H1 (cell line): Measurements from ENCODE around the gene PHLDA3. TPM values are rescaled to one million over a fixed set of nuclear protein-coding genes. Genes with fewer than 3 reads are reported as not detected.

Experiments
- CTCF ChIA-PET: fragments of 300-600 bp; sonication (Branson Sonifier 250); formaldehyde crosslinking; loops from one replicate; lab custom pipeline; 2021; ENCODE audit not compliant: partially characterized antibody; lab: Charles Lee
- POLR2A ChIA-PET: fragments of 300-600 bp; sonication (Branson Sonifier 250); formaldehyde crosslinking; loops from one replicate; lab custom pipeline; 2021; ENCODE audit warnings: inconsistent platforms; ENCODE audit not compliant: partially characterized antibody; lab: Charles Lee
- DNase-seq, 2 experiments: peaks; one replicate each; pipeline versions ENCODE4 v3.0.0 to v3.0.0-alpha.2; 2010 to 2022; ENCODE audit warnings: low spot score in 2 of 2, low read depth in 1 of 2, mixed read lengths in 1 of 2
- FAIRE-seq: peaks from 2 replicates; lab custom pipeline; 2011; peaks lifted over from hg19 to GRCh38; lab: Jason Lieb, UNC
- H2AFZ ChIP-seq: 2 replicates; pipeline ENCODE4 v1.8.1; 2012; ENCODE audit warnings: low read length, inconsistent platforms
- H2AK5ac ChIP-seq: 2 replicates; pipeline ENCODE4 v1.6.1; 2013; ENCODE audit warnings: low read depth, low read length
- H2BK120ac ChIP-seq: replicated peaks from 2 replicates; pipeline ENCODE3; 2013; ENCODE audit warnings: low read depth, low read length, inconsistent platforms
- H2BK12ac ChIP-seq: 2 replicates; pipeline ENCODE4 v1.6.1; 2013; ENCODE audit warnings: low read depth, low read length
- H2BK15ac ChIP-seq: 2 replicates; pipeline ENCODE4 v1.6.1; 2013; ENCODE audit warnings: low read length
- H2BK20ac ChIP-seq: 2 replicates; pipeline ENCODE4 v1.6.1; 2013; ENCODE audit warnings: low read length
- H2BK5ac ChIP-seq: 2 replicates; pipeline ENCODE4 v1.6.1; 2013; ENCODE audit warnings: low read depth, low read length
- H3K14ac ChIP-seq: 2 replicates; pipeline ENCODE4 v1.6.1; 2013; ENCODE audit warnings: inconsistent platforms; ENCODE audit not compliant: insufficient read length
- H3K18ac ChIP-seq: 2 replicates; pipeline ENCODE4 v1.6.1; 2013; ENCODE audit warnings: low read length; ENCODE audit errors: extremely low read depth
- H3K23ac ChIP-seq: 2 replicates; pipeline ENCODE4 v1.6.1; 2013; ENCODE audit warnings: inconsistent platforms; ENCODE audit not compliant: insufficient read length
- H3K23me2 ChIP-seq: 2 replicates; pipeline ENCODE4 v1.6.1; 2013; ENCODE audit warnings: low read depth, low read length
- H3K27ac ChIP-seq: 2 replicates; pipeline ENCODE4 v1.6.1; 2011; ENCODE audit warnings: low read depth, low read length, inconsistent platforms
- H3K27me3 ChIP-seq, 4 experiments: replicated peaks in 1 of 4; 1 replicate in 1 of 4; 2 replicates in 3 of 4; pipeline versions ENCODE4 v1.6.1 to v1.8.1; 2011 to 2013; ENCODE audit warnings: low read length in 3 of 4, mild to moderate bottlenecking in 3 of 4, inconsistent platforms in 2 of 4, mixed read lengths in 2 of 4, moderate library complexity in 1 of 4; ENCODE audit not compliant: control insufficient read depth in 3 of 4, insufficient read depth in 3 of 4; ENCODE audit errors: extremely low read depth in 1 of 4
- H3K36me3 ChIP-seq, 4 experiments: 2 replicates each; pipeline versions ENCODE4 v1.6.1 to v1.8.1; 2011 to 2013; ENCODE audit warnings: mild to moderate bottlenecking in 4 of 4, low read length in 3 of 4, moderate library complexity in 2 of 4, control low read depth in 1 of 4, inconsistent platforms in 1 of 4; ENCODE audit not compliant: insufficient read depth in 4 of 4, control insufficient read depth in 2 of 4
- H3K4ac ChIP-seq: replicated peaks from 2 replicates; pipeline ENCODE3; 2013; ENCODE audit warnings: low read length, low read depth, mixed read lengths, inconsistent platforms; ENCODE audit not compliant: insufficient read length
- H3K4me1 ChIP-seq, 4 experiments: replicated peaks in 1 of 4; 1 replicate in 1 of 4; 2 replicates in 3 of 4; pipeline versions ENCODE4 v1.6.1 to v1.8.1; 2011 to 2013; ENCODE audit warnings: low read length in 3 of 4, inconsistent platforms in 2 of 4, mixed read lengths in 1 of 4; ENCODE audit not compliant: insufficient read depth in 4 of 4, control insufficient read depth in 3 of 4
- H3K4me2 ChIP-seq, 2 experiments: 2 replicates each; pipeline versions ENCODE4 v1.6.1 to v1.8.1; 2011 to 2013; ENCODE audit warnings: low read depth in 2 of 2, low read length in 2 of 2, control low read depth in 1 of 2, inconsistent platforms in 1 of 2, mild to moderate bottlenecking in 1 of 2; ENCODE audit not compliant: insufficient read depth in 1 of 2
- H3K4me3 ChIP-seq, 4 experiments: fragments of 200-600, 300-600 bp in 1 of 4; sonication (generic), shearing (Covaris generic), sonication (Bioruptor Twin) in 1 of 4; 2 replicates each; pipeline versions ENCODE4 v1.5.1 to v1.8.1; 2011 to 2016; ENCODE audit warnings: low read length in 4 of 4, low read depth in 3 of 4, control low read depth in 2 of 4, inconsistent platforms in 2 of 4, mild to moderate bottlenecking in 2 of 4, mixed read lengths in 1 of 4, moderate library complexity in 1 of 4; ENCODE audit not compliant: insufficient read depth in 2 of 4; ENCODE audit errors: extremely low read depth in 1 of 4
- H3K56ac ChIP-seq: replicated peaks from 2 replicates; pipeline ENCODE3; 2013; ENCODE audit warnings: low read depth, mild to moderate bottlenecking, mixed read lengths, low read length, inconsistent platforms; ENCODE audit not compliant: insufficient read length
- H3K79me1 ChIP-seq: 2 replicates; pipeline ENCODE4 v1.6.1; 2013; ENCODE audit warnings: low read depth, low read length, control low read depth
- H3K79me2 ChIP-seq, 2 experiments: 2 replicates each; pipeline versions ENCODE4 v1.6.1 to v1.8.1; 2012 to 2013; ENCODE audit warnings: low read length in 2 of 2, mild to moderate bottlenecking in 2 of 2, inconsistent platforms in 1 of 2; ENCODE audit not compliant: insufficient read depth in 2 of 2, control insufficient read depth in 1 of 2
- H3K9ac ChIP-seq, 4 experiments: replicated peaks in 1 of 4; 1 replicate in 1 of 4; 2 replicates in 3 of 4; pipeline versions ENCODE4 v1.6.1 to v1.8.1; 2011 to 2013; ENCODE audit warnings: low read depth in 3 of 4, low read length in 3 of 4, control low read depth in 2 of 4, mild to moderate bottlenecking in 2 of 4, moderate library complexity in 2 of 4, inconsistent platforms in 1 of 4; ENCODE audit errors: extremely low read depth in 1 of 4
- H3K9me3 ChIP-seq, 2 experiments: 2 replicates each; pipeline versions ENCODE4 v1.6.1 to v1.8.1; 2012 to 2013; ENCODE audit warnings: mild to moderate bottlenecking in 2 of 2, moderate library complexity in 2 of 2, control low read depth in 1 of 2, inconsistent platforms in 1 of 2, low read depth in 1 of 2, low read length in 1 of 2, mixed read lengths in 1 of 2; ENCODE audit not compliant: insufficient read depth in 2 of 2
- H4K20me1 ChIP-seq, 2 experiments: replicated peaks in 1 of 2; 2 replicates each; pipeline versions ENCODE3 to v1.8.1; 2011 to 2013; ENCODE audit warnings: inconsistent platforms in 2 of 2, low read length in 2 of 2, mild to moderate bottlenecking in 1 of 2; ENCODE audit not compliant: insufficient read depth in 2 of 2, control insufficient read depth in 1 of 2
- H4K5ac ChIP-seq: 2 replicates; pipeline ENCODE4 v1.6.1; 2013; ENCODE audit warnings: low read length, low read depth, mixed read lengths, inconsistent platforms; ENCODE audit not compliant: insufficient read length
- H4K8ac ChIP-seq: 2 replicates; pipeline ENCODE4 v1.8.0; 2013; ENCODE audit warnings: mild to moderate bottlenecking, moderate library complexity, low read length, inconsistent platforms; ENCODE audit not compliant: insufficient read depth; ENCODE audit errors: extremely low read depth
- H4K91ac ChIP-seq: replicated peaks from 2 replicates; pipeline ENCODE3; 2013; ENCODE audit warnings: low read length, mixed read lengths, inconsistent platforms; ENCODE audit not compliant: insufficient read length
- CREB1 ChIP-seq: IDR thresholded peaks from 2 replicates; pipeline ENCODE4 v1.6.1; 2012; ENCODE audit warnings: inconsistent platforms
- CTBP2 ChIP-seq: IDR thresholded peaks from 2 replicates; pipeline ENCODE4 v1.7.0; 2011; ENCODE audit warnings: borderline replicate concordance, mild to moderate bottlenecking, moderate library complexity, mixed read lengths, low read length; ENCODE audit not compliant: insufficient read depth, insufficient read length
- NANOG ChIP-seq: IDR thresholded peaks from 2 replicates; pipeline ENCODE4 v1.6.1; 2011; ENCODE audit warnings: low read length, low read depth, mild to moderate bottlenecking, inconsistent platforms; ENCODE audit not compliant: insufficient read depth, poor library complexity, severe bottlenecking
- POU5F1 ChIP-seq: IDR thresholded peaks from 2 replicates; pipeline ENCODE4 v1.6.1; 2011; ENCODE audit warnings: low read depth, mild to moderate bottlenecking, low read length, moderate library complexity
- SIN3A ChIP-seq, 2 experiments: IDR thresholded peaks in 1 of 2; conservative IDR thresholded peaks in 1 of 2; 2 replicates each; pipeline ENCODE4 v1.6.1; 2011 to 2012; ENCODE audit warnings: low read length in 2 of 2, improper control_type of control experiment in 1 of 2, low read depth in 1 of 2, mild to moderate bottlenecking in 1 of 2
- SP4 ChIP-seq: IDR thresholded peaks from 2 replicates; pipeline ENCODE4 v1.6.1; 2012; ENCODE audit warnings: low read length, inconsistent platforms
- USF2 ChIP-seq: IDR thresholded peaks from 2 replicates; pipeline ENCODE4 v1.6.1; 2011; ENCODE audit warnings: low read length, improper control_type of control experiment
- WGBS, 2 experiments: shearing (Covaris generic) in 1 of 2; methylation state at CpG; one replicate each; pipeline versions ENCODE4 v1.1.6 to v1.1.7; 2013 to 2015; ENCODE audit warnings: low lambda C conversion rate in 2 of 2, mixed read lengths in 2 of 2, inconsistent platforms in 1 of 2, low coverage in 1 of 2, missing lambda C conversion rate in 1 of 2; ENCODE audit not compliant: insufficient replicate concordance in 2 of 2, insufficient coverage in 1 of 2, insufficient read length in 1 of 2; ENCODE audit errors: extremely low coverage in 1 of 2, missing lambda C conversion rate in 1 of 2; 5-methylcytosine and 5-hydroxymethylcytosine counted together
- polyA plus RNA-seq, 7 experiments: library from polyadenylated mRNA; depleted of rRNA in 3 of 7; stranded (reverse) in 5 of 7; unstranded in 2 of 7; fragments of >200 nt in 5 of 7; fragments of 200-250 nt in 2 of 7; gene quantifications; 1 replicate in 5 of 7; 2 replicates in 1 of 7; 4 replicates in 1 of 7; pipeline versions ENCODE4 v1.2.1 to v1.2.3, GENCODE V29; 2011 to 2013; ENCODE audit warnings: missing spikeins in 2 of 7, mixed read lengths in 2 of 7
- total RNA-seq: library from RNA; stranded (reverse); fragmentation: NEBNext Ultra II Directional; extraction: Animal tissue kit (Norgen Biotek cat#: 25700); gene quantifications from 2 replicates; pipeline ENCODE4 v1.2.1, GENCODE V29; 2021
- TF ChIP-seq, protein P1 (sequence below): IDR thresholded peaks from 2 replicates; pipeline ENCODE4 v1.6.1; 2012; ENCODE audit warnings: inconsistent platforms

The PHLDA3 gene
- total and polyA plus RNA-seq, 2 of the 8 experiments (the other 6 are each of a cell fraction or from before 2014, with no cell fraction given) = 25.5 to 27.5 TPM

DNA sequence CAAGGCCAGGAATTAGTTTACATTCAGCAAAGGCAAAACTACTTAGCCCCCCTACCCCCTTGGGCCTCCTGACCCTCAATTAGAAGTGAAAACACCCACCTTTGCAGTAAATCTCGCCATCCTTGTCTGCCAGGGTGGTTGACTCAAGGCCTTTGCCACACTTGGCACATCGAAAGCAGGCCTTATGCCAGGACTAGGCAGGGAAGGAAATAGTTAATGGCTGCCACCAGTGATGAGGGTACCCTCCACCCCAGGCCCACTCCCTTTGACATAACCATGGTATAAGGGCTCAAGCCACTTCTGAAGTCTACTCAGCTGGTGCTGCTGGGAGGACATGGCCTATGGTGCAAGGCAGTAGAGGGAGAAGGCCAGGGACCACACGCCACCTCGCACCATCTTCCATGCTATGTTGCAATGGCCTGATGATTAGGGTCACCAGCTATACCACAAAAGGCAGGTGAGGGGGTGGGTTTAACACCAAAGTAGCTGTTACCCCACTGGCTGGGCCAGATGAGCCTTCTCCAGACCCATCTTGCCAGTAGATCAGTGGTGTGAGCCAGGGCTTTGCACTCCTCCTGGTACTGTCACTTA, 16.3 kb upstream of the PHLDA3 start:
- POLR2A ChIA-PET = interaction anchor here (2.7 kb wide), 1 partner anchor 17 kb away, joined by 15 read pairs; no protein-coding TSS in a partner anchor

More for the DNA sequence above, 16.3 kb upstream of the PHLDA3 start:
- Histone ChIP-seq H3K36me3 (no peaks in the 10 kb centered on the region; a peak in 1 of 8 replicates), H3K23me2 (peaks cover 9% of the 10 kb centered on the region; the same call in 1 of the 2 replicates), H3K4me3 (no peak overlapping the region), H3K4me2 (no peak overlapping the region), H2BK20ac (no peak overlapping the region), H3K27me3 (peaks cover 0 to 12% (median 7%) of the 10 kb centered on the region in 4 experiments; a peak in 5 of 7 replicates), H2AFZ (no peak overlapping the region), H4K8ac (no peak overlapping the region), H3K79me1 (no peaks in the 10 kb centered on the region), H2BK5ac (no peak overlapping the region; the same call in 1 of the 2 replicates), H3K9me3 (no peaks in the 10 kb centered on the region), H2BK12ac (no peak overlapping the region), H3K9ac (no peak overlapping the region), H3K18ac (no peak overlapping the region), H4K20me1 (no peaks in the 10 kb centered on the region), H3K79me2 (no peaks in the 10 kb centered on the region), H4K5ac (no peak overlapping the region), H4K91ac (no peak overlapping the region), H3K14ac (no peak overlapping the region), H3K23ac (no peak overlapping the region), H2BK120ac (no peak overlapping the region), H2BK15ac (no peak overlapping the region), H3K27ac (no peak overlapping the region), H3K56ac (no peak overlapping the region), H2AK5ac (no peak overlapping the region), H3K4ac (no peak overlapping the region), H3K4me1 (peaks cover 0 to 2% (median 0%) of the 10 kb centered on the region in 4 experiments; a peak in 2 of 7 replicates)
- 80% methylated on average over 4 of the region's 4 CpGs; no CpG with 5 or more reads in 1 of the 2 experiments for WGBS, 2 experiments
- FAIRE-seq = no peak
- DNase-seq = no peak
- CTCF ChIA-PET = interaction anchor here (0.7 to 16.7 kb wide), 6 partner anchors 14 to 224 kb away, joined by 3 to 445 read pairs (median 8); partner anchors contain the start of gene CSRP1
- TF ChIP-seq CTBP2 = no peak
- no peak for TF ChIP-seq SP4
- no peak for TF ChIP-seq POU5F1
- TF ChIP-seq, protein P1, sequence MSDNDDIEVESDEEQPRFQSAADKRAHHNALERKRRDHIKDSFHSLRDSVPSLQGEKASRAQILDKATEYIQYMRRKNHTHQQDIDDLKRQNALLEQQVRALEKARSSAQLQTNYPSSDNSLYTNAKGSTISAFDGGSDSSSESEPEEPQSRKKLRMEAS = no peak
- no peak for TF ChIP-seq CREB1
- TF ChIP-seq NANOG = no peak
- TF ChIP-seq SIN3A (conservative IDR thresholded peaks at IDR 0.05 in 1 of 2, IDR thresholded peaks at IDR 0.05 in 1 of 2; ENCODE audit: low read depth in 1 of 2, low read length in 2 of 2) = no peak
- no peak for TF ChIP-seq USF2
